NCI-H510A treated with DMSO at 0.1 percent for 48 hours (cell line): ENCODE measurements around the gene CYBC1.
"Not testable (repeated sequence)": the region's sequence is repeated elsewhere in the genome, so short reads cannot be mapped to it uniquely, and the experiment has no call there.

Experiments
- DNase-seq: peaks from one replicate; lab custom pipeline; 2025; lab: John Stamatoyannopoulos, UW

Gene CYBC1

GRCh38 chr17:82434216-82434565, 16.4 kb downstream of the CYBC1 start:
- no peak for DNase-seq

DNA sequence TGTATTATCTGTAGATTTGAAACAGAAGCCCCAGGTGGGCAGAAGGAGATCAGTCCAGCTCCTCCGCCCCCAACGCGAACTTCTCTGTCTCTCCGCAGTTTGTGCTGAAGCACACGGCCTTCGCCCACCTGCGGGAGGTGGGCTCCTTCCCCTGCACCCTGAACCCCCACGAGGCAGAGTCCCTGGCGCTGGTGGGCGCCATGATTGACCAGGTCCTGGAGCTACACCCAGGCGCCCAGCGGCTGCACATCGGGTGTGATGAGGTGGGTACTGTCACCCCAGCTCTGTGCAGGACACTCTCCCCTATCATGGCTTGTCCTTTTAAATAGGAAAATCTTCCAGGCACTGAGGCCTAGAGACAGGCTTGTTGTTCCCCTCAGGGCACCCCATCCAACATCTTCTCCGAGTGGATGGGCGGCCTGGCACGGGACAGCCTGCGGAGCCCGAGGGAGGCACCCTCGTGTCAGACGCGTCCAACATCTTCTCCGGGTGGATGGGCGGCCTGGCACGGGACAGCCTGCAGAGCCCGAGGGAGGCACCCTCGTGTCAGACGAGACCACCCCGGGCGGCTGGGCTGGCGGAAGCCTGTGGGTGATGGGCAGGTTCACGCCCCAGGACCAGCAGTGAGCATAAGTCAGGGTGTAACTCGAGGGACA, 16.9 kb downstream of the CYBC1 start:
- DNase-seq = no peak

DNA sequence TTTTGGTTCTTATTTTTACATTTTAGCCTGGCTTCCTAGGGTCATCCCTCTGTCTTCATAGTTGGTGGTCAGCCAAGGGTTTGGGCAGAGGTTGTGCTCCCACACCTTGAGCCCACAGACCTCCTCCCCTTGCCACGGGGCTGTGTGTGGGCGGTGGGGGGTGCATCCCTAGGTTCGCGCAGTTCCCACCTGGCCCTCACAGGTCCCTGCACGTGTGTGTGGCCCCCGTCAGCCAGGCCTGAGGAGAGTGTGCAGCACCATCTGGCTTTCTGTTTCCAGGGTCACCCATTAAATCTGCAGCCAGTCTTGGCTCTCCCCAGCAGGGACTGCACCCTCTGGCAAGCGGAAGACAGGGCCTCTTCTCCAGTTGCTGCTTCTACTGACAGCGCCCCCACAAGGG, 18.5 kb downstream of the CYBC1 start:
- DNase-seq = no peak

DNA sequence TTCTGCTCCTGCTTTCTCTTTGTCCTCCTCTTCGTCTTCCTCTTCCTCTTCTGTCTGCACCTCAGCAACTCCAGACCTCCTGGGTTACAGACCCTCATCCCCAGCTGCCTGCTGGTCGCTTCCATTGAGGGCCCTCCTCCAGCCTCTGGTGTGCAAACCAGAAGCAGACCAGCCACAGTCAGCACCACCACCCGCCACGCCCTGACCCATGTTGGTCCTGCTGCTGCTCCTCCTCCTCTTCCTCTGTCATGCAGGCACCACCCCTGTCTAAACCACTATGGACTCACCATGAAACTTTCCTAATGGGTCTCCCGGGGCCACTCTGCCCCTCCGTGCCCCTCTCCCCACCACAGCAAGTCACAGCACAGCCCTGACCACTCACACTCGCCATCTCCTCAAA, 20.7 kb downstream of the CYBC1 start:
- DNase-seq = no peak

DNA sequence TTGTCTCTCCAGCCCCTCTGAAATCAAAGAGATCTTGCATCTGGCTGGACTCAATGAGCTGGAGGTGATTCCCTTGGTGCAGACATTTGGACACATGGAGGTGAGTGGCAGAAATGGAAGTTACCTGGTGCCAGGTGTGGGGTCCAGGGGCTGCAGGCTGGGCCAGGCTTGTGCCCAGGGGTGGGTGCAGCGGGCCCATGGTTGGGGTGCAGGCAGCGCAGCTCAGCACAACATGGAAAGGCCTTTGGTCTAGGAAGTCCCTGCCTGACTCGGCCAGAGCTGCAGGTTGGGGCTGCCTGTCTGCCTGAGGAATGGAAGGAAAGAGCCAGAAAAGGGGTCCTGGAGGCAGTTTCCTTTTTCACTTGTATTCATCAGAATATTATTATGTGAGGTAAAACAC, 22.0 kb downstream of the CYBC1 start:
- DNase-seq = no peak

GRCh38 chr17:82424863-82425159, 25.7 kb downstream of the CYBC1 start:
- no peak for DNase-seq

DNA sequence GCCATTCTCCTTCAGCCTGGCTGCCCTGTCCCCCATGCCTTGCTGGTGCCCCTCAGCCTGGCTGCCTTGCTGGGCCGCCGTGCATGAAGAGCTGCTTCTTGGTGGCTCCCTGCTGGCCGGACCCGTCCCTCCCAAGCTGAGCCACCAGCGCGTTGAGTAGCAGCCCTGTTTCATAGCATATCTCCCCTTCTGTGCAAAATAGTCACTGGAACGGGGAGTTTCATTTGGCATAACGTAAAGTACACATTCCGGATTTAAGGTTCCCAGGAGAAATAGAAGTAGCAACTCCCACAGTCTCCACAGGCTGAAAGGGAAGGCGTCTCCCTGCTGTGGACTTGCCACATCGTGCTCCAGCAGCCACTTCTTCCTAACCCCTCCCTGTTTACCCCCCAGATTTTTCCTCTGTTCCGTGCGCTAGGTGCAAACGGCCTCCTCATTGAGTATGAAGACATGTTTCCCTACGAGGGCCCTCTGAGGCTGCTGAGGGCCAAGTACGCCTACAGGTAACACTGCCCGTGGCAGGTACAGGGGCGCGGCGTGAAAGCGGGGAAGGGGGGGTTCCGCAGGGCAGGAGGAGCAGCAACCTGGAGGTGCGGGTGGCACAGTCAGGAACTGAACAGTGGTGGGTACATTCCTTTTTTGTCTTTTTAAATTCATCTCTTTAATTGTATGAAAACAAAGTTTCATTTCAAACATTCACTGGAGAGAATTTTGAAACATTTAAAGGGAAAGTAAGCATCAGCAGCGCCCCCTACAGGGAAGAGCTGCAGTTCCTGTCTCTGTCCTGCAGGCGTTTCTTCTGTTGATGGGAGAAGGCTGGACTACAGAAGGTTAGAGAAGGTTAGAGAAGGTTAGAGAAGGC, 26.3 kb downstream of the CYBC1 start:
- DNase-seq = no peak

- DNase-seq = no peak
These were observed 31.0 kb downstream of the CYBC1 start for GRCh38 chr17:82419540-82419939.

- DNase-seq = peak; percentile 82
These were observed 32.3 kb downstream of the CYBC1 start, which contains the start of the genes HEXD and OGFOD3 for GRCh38 chr17:82418001-82418986. HEXD (plus strand) TSS chr17:82418347; CDS start chr17:82419800, 1,453 bp downstream. OGFOD3 (minus strand) TSS chr17:82418586; CDS start chr17:82418485, 101 bp downstream.

DNA sequence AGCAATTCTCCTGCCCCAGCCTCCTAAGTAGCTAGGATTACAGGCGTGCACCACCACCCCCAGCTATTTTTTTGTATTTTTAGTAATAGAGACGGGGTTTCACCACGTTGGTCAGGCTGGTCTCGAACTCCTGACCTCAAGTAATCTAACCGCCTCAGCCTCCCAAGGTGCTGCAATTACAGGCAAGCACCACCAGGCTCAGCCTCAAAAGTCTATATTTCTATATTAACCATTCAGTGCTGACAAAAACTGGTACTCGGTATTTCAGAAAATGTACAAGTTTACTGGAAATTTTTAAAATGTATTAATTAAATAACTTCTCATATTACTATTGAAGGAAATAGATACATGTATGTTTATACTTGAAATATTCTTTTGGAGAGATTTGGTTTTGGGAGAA, 33.8 kb downstream of the CYBC1 start:
- DNase-seq = no peak

DNA sequence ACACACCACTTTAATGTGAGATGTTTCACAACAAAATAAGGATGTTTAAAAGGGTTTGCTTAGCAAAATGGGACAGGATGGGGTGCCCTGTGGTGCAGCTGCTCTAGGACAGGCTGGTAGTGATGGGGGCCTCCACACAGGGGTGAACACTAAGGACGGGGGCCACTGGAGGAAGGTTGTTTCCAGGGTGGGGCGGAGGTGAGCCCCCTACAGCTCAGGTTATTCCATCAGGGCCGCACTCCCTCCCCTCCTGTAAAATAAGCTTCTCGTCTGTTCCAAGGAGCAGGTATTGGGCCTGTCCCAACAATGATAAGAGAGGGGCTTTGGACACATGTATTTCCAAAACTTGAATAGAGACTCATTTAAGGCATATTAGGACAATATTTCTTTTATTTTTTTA, 34.3 kb downstream of the CYBC1 start:
- no peak for DNase-seq

DNA sequence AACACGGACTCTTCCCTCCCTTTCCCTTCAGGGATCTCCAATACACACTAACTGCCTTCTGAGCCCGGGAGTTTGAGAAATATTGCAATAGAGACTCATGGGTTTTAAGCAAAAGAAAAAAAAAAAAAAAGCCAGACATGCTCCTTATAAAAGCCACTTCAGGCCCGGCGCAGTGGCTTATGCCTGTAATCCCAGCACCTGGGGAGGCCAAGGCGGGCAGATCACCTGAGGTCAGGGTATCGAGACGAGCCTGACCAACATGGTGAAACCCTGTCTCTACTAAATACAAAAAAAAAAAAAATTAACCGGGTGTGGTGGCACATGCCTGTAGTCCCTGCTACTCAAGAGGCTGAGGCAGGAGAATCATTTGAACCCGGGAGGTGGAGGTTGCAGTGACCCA, 34.8 kb downstream of the CYBC1 start:
- DNase-seq = no peak

GRCh38 chr17:82415336-82415735, 35.2 kb downstream of the CYBC1 start:
- no peak for DNase-seq

DNA sequence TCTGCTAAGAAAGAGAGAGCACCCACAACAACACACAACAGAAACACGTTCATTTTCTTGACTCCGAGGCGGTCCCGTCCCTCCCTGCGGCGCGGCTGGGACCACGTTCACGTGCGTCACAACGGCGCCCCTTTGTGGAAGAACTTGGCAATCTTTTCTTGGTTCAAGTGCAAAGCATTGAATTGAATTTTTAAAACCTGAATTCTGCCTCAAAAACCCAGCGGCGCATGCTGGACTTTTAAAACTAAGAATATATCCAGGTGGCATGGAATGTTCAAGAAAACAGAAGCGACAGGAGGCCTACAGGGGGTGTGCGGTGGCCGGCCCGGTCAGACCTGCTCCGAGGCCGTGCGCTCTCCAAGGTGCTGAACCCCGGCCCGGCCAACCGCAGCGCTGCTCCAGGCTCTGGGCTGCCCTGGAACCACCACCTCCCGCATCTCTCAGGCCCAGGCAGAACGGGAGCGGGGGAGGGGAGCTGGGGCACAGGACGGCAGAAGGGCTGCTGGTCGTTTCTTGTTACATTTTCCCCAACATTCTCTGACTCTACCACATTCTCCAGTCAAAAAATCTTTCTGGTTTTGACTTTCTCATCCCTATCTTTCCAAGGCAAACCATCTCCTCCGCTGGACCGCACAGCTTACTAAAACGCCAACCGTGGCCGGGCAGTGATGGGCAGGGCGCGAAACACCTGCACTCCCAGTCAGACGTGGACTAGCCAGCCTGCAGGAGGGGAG, 35.8 kb downstream of the CYBC1 start:
- peak; percentile 45 for DNase-seq

DNA sequence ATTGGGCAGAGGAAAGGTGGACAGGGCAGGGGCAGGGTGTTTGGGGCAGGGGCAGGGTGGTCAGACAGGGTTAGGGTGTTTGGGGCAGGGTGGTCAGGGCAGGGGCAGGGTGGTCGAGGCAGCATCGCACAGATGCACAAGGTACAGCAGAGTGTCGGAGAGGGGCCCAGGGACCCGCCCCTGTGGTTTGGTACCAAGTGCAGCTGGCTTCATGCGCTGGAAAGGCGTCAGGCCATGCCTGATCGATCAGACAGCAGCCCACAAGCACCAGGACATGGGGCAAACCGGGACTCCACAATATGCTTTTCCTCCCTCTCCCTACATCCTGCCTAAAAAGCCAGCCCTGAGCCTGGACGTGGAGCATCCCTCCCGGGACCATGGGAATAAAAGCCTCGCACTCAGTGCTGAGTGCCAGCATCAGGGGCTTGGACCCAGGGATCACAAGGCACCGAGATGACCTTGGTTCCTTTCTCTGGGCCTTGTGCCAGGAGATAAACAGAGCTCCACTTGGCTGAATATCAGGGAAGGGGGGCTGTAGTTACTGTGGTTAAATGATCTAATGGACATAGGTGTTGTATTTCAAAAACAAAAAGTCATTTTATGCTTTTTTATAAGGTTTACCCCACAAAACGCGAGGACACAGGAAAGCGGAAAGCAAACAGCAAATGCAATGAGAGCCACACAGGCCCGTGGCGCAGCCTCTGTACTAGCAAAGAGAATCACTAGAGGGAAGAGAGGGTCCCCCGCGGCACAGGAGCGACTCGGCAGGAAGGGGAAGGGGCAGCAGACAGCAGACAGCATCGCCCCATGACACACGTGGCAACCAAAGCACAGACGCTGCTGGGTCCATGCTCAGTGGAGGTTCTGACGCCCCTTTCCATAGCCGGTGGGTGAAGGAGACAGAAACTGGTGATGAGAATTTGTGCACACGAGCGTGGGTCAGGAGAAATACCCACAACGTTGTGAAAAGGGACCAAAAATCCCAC, 37.7 kb downstream of the CYBC1 start:
- peak; percentile 34 for DNase-seq

- DNase-seq = not testable (repeated sequence)
These were observed 38.5 kb downstream of the CYBC1 start for GRCh38 chr17:82412081-82412480.

DNA sequence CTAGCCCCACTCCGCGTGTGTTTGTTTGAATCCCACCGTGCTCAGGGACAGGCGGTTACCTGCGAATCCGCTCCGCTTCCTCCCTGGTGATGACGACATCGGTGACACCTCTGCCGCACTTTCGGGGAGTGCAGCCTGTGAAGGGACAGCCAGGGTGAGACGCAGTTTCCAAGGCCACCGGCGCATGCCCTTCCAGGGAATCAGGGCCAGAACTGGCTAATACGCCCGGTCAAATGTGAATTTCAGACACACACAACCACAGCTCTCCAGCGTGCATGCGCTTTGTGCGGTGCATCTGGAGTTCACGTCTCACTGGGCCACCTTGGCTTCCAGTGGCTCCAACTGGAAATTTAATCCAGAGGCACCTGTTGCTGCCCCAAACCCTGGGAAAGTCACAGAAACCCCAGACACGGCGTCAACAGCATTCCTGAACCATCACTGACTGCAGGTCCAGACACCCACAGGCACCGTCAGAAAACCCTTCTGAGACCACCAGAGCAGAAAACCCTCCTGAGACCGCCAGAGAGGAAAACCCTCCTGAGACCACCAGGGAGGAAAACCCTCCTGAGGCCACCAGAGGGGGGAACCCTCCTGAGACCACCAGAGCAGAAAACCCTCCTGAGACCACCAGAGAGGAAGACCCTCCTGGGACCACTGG, 39.0 kb downstream of the CYBC1 start:
- no peak for DNase-seq

GRCh38 chr17:82410014-82410716, 40.4 kb downstream of the CYBC1 start:
- DNase-seq = no peak

DNA sequence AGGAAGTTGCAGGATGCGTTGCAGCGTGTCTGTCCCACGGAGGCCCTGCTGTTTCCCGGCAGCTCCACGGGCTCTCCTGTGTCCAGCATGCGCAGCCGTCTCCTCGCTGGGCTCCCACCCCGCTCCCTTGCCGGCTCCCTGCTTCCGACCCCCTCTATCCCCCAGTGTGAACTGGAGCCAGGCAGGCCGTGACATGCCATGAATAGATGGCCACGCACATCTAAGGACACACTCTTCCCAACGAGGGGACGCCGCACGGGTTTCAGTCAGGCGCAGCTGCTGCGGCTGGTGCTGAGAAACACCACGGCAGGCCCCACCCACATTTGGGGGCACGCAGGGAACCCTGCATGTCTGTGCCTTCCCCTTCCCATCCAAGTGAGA, 41.6 kb downstream of the CYBC1 start:
- no peak for DNase-seq
